T-helper 1 cell (primary cell): ENCODE measurements around the gene NR5A2.

Experiments
- DNase-seq, 5 donors: peaks; one replicate each; pipeline ENCODE4 v3.0.0-alpha.2; 2012 to 2020

Gene NR5A2

DNA sequence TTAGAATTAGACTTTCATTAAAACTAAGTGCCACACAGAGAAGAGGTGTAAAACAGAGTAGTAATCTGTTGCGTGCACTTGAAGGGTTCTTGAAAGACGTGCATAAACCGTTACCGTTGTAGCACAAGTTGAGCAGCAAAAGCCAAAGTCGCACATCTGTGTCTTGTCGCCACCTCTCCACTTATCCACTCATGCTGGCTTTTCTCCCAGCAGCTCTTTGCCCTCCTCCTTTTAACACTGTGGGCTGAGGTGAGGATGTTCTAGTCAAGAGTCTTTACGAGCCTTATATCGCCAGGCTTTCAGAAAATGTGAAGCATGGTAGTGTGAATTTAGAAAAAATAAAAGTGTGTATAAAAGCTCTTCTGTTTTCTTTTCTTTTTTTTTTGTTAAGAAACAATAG, 48.0 kb downstream of the NR5A2 start:
- no peak for DNase-seq

GRCh38 chr1:200075938-200076546, 48.5 kb downstream of the NR5A2 start:
- no peak for DNase-seq

- DNase-seq, result no peak
Measured at GRCh38 chr1:200079232-200079940, 51.9 kb downstream of the NR5A2 start.

DNA sequence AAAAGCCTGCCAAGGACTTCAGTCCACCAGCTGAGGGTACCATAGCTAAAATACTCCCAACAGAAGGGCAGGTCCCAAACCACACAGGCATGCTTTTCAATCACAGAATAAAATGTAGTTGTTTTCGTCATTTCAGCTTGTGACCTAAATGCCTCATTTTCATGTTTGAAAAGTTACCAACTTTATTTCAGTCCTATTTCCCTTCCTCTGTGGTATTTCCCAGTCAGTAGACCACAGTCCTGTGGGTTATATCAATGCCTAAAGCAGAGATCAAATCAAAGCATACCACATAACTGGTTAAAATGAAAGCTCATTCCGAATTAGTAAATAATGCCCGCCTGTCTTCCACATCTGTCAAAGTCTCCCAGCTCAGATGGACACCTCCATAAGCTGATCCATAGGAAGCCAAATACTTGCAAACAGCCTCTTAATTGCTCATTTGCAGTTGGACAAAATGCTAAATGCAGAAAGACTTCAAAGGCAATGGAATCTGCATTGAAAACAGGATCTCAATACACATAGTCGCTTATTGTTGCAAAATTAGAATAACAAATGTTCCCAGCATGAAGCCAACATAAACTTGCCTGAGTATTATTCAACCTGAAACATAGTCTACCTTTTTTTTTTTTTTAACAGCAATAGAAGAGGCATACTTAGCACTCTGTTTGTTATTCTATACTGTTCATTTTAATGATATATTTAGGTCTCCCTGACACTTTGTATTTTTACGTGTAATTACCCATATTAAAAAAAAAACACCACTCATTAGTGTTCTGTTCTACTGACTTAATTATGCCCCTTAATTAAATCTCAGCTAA, 53.9 kb downstream of the NR5A2 start:
- DNase-seq, result no peak

- no peak for DNase-seq
Measured at GRCh38 chr1:200081969-200082245, 54.4 kb downstream of the NR5A2 start.

DNA sequence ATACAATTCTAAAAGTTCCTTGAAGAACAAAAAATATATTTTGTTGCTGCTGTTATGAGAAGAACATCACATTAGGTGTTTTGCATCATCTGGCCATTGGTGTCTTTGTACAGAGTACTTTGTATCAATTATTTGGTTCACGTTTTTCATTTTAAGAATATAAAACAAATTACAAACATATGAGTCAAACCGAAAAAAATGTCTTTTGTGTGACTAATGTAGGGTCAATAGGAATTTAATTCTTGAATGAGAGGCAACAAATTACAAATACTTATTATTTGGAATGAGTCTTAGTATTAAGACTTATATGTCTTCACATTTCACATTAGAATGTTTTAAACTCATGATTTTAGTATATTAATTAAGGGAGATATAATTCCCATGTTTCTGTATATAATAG, 54.8 kb downstream of the NR5A2 start:
- DNase-seq, result no peak

- DNase-seq, result no peak
Measured at GRCh38 chr1:200090252-200091159, 63.0 kb downstream of the NR5A2 start.

GRCh38 chr1:200095057-200095577, 67.6 kb downstream of the NR5A2 start:
- DNase-seq, result no peak

GRCh38 chr1:200096774-200097173, 69.3 kb downstream of the NR5A2 start:
- DNase-seq, result no peak

DNA sequence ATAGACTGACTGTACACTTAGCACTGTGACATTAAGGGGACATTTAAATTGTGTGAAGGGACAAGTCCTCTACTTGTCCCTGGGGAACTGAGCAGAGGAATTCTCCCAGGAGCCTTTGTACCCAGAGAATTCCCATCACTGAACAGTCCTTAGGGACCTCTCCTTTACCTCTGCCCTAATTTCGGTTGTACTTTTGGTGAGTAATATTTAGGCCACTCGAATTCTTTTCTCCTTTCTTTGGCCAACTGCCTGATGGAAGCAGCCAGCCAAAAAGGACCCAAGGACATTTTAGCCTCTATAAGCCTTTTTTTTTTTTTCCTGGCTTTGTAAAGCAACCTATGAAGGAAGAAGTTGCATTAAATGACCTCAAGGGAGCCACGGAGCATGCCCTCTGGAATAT, 71.5 kb downstream of the NR5A2 start:
- no peak for DNase-seq

- no peak for DNase-seq
Measured at GRCh38 chr1:200103966-200104583, 76.6 kb downstream of the NR5A2 start.

DNA sequence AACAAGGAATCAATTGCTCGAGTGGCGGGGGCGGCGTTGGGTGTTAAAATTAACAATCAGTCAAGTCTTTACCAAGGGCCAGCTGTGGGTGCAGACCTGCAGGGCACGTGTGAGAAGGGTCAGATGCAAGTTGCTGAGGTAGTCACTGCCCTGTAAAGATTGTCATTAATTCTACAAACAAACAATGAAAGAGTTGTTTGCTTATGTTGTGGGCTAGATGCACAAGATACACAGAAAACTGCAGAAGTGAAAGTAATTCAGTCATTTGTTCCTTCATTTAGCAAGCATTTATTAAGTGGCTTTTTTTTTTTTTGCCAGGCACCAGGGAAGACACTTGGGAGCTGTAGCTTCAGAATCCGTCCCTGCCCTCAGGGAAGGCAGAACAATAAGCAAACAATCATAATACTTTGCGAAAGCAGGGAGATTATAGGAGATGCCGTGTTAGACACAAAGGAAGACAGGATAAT, 79.5 kb downstream of the NR5A2 start:
- DNase-seq, result no peak

DNA sequence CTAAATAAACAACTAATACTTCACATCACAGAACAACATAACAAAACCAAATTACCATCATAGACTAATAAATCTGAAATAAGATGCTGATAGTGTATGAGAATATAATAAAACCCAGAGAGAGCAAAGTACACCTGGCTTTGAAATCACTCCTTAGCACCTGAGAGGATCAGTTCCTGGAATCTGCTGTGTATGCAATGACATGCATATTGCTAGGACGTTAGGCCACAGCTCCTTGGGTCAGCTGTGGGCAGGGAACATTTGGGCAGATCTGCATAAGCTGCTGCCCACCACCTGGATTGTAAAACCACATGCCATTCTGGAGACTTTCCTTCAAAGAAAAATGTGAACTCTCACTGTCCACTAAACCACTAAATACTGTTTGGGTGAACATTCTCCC, 81.1 kb downstream of the NR5A2 start:
- DNase-seq, result no peak

GRCh38 chr1:200112290-200112689, 84.8 kb downstream of the NR5A2 start:
- DNase-seq, result no peak

DNA sequence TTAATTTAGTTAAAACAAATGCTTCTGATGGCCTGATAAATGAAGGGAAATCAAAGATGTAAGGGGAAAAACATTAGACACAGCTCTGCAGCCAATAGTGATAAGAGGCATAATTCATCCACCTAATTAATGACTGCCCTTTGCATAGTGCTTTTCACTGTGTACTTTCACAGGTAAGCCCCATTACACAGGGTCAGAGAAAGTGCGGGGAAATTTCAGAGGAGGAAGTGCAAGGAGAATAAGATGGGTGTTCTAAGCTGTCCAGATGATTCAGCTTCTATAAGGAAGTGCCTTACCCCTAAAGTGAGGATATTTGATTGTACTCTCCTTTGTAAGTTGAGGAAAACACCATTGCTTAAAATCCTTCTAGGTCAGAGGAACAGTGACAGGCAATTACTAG, 88.0 kb downstream of the NR5A2 start:
- DNase-seq, result no peak

DNA sequence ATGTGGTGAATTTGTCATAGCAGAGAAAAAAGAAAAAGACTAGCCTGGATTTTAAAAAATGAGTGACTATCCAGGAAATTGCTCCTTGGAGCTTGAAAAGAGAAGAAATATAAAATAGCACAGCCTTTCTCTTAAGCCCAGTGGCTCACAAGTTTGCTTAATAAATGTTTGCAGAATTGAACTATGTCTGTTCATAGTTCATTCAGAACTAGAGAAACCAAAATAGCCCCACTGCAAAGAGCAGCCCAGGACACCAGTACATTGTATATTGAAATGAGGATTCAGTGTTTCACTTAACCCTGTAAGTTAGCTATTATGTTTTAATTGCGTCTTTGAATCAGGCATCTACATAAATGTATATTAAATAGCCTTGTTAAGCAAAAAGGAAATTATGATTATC, 88.8 kb downstream of the NR5A2 start:
- no peak for DNase-seq

DNA sequence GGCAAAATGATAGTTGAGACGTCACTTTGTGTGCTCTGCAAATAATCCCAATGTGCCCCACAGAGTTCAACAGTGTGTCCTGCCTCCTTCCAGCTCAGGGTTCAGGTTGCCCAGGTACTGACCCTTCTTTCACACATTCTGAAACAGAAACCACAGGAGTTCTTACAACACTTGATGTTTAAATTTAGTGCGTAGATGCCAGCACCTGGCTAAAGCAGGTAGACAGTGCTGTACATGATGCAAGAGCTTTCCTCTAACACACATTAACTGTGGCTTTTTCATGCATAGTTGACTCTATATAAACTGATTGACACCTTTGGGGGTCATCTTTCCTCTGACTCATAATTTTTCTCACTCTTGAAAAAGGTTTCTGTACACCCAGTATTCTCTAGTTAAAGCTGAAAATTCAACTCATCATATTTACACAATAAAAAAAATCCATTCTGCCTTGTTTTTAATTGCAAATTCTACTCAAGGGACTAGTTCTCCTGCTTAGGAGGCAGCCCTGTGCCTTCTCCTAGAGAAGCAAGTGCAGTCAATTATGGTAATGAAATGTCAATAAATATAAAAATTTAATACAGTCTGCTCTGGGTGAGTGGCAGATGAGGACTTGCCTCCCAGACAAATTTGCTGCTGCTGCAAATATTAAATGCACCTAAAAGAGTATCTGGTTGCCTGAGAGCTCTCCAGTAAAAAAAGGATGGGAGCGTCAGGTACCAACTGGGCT, 91.4 kb downstream of the NR5A2 start:
- no peak for DNase-seq

DNA sequence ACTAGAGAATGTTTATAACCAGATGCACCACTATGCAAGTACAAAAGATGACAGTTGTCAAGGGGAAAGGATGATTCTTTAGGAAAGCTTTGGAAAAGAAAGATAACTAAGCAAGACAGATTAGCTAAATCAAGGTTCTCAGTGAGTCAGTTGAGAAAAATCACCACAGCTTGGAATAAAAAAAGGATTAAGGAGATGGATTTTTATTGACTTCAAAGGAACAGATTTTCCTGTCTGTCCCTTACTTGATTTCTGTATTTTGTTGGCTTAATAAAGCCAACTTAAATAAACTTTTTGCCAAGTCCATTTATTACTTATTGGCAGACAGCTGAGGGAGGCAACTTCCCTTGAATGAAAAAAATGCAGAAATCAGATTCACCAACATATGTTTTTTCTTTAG, 93.9 kb downstream of the NR5A2 start:
- no peak for DNase-seq

GRCh38 chr1:200124309-200124708, 96.8 kb downstream of the NR5A2 start:
- no peak for DNase-seq

DNA sequence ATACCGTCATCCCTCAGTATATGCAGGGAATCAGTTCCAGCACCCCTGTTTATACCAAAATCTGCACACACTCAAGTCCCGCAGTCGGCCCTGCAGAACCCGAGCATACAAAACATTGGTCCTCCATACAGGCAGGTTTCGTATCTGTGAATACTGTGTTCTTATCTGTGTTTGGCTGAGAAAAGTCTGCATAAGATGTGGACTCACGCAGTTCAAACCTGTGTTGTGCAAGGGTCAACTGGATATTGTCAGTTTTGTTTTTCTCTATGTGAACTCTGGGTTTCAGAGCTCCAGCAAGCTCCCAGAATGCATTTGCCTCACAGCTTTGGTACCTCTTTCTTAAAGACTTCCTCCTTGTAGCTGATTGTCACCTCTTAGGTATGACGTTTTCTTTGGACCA, 100.6 kb downstream of the NR5A2 start:
- DNase-seq, result no peak
